Stimulated activated CD8-positive, alpha-beta memory T cell treated with anti-CD3 and anti-CD28 coated beads, Interleukin-15, amount 100 ng/mL, for 4 hours (primary cell): ENCODE data around the gene ARHGAP32.
"Not testable (repeated sequence)": the region's sequence is repeated elsewhere in the genome, so short reads cannot be mapped to it uniquely, and the experiment has no call there.

Experiments
- DNase-seq, 2 donors: peaks; one replicate each; pipeline ENCODE4 v3.0.0-alpha.2; 2020; ENCODE audit warnings: low read depth in 2 of 2

Gene ARHGAP32

DNA sequence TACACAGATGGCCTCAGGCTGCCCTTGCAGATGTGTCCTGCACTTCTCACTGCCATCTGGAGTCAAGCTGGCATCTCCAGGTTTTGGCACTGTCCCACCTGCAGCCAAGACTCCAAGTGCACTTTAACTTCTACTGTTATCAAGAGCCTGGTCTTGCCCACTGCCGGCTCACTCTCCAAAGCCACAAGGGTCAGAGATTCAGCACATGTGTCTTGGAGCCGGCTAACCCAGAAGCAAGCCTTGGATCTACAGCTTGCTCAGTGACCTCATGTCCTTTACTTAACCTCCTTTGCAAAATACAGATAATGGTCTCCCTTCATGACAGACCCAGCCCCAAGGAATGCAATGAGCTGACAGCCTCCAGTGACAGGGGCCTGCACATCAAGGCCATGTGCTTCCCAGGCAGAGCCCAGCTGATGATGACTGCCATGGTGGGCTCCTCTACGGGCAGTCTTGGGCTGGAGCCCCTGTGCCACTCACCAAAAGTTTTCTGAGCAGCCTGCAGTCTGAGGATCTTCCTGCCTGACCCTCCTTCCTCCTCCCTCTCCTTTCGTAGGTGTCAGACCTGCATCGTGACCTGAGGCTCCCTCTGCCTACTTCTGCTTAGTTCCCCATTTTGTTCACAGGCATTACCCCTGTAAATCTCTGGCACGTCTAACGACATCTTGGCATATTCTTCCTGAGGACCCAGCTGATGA is 258.5 kb downstream of the ARHGAP32 start:
- no peak for DNase-seq

DNA sequence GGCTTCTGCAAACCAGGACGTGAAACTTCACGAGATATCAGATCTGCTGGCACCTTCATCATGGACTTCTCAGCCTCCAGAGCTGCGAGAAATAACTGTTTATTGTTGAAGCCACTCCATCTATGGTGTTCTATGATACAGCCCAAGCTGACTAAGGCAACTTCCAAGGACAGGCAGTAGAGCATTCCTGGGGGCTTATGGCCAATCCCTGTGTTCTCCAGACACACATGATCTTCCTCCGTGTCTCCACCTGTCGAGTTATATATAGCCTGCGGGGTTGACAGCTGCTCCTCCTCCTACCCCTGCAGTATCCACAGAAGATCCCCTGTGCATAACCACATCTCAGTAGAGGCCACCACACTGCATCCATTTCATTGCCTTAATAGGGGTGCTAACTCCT is 260.5 kb downstream of the ARHGAP32 start:
- DNase-seq: no peak

GRCh38 chr11:128931066-128931465 is 261.1 kb downstream of the ARHGAP32 start:
- no peak for DNase-seq

- DNase-seq: no peak
Observed at GRCh38 chr11:128929991-128930390, 262.1 kb downstream of the ARHGAP32 start.

DNA sequence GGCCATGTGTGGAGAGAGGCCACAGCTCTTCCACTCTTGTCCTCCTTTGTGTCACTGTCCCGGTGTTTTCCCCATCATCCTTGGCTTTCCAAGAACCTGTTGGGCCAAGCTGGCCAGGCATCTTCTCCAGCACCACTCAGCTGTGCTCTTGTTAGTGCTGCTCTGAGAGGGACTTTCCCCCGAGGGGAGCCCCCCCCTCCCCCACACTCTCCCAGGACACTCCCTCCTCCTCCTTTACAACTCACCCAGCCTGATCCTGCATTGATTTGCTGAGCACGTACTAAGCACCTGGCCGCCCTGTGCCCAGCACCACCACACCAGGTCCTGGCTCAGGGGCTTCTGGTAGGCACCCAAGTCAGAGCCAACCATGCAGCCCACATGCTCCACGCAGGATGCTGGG is 262.7 kb downstream of the ARHGAP32 start:
- DNase-seq: no peak

GRCh38 chr11:128928400-128928799 is 263.7 kb downstream of the ARHGAP32 start:
- DNase-seq: no peak

- DNase-seq: no peak
Observed at GRCh38 chr11:128927683-128928336, 264.3 kb downstream of the ARHGAP32 start.

DNA sequence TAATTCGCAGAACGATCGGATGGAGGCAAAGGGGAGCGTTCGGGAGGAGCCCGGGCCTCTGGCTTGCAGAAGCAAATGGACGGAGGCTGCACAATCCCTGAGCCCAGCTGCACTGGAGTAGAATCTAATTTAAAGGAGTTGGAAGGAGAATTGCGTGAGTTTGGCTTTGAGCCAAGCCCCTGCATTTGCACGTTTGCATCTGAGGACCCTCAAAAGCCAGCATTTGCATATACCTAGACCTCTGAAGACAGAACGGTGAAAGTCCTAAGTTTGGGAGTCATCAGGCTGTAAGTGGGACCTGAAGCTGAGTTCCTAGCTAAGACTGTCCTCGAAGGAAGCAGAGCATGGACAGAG is 265.0 kb downstream of the ARHGAP32 start:
- DNase-seq: no peak

DNA sequence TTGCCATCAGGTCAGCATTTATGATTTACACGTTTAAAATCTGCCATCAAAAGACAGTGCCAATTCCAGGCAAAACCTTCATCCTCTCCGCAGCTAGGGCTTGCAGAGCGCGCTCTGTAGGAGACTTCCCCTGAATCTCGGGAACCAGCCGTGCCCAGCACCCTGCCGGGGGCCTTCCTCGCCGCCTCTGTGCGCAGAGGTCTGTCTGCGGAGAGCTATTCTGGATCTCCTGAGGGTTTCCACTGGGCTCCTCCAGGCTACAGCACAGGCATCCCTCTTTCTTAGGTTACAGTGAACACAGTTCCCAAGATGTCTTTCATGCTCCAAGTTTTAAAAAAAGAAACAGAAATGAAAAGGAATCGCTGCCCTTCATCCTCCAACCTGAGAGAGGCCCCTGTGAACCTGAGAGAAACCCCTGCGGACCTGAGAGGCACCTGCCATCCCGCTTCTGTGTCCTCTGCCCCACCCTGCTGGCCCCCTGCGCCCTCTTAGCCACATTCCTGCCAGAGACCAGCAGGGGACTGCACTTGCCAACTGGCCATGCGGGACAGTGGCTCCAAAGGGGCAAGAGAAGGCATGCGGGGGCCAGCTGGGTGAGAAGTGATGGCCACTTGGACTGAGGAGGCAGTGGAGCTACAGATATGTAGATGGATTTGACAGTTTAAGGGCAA is 265.6 kb downstream of the ARHGAP32 start:
- DNase-seq: no peak

GRCh38 chr11:128926000-128926399 is 266.1 kb downstream of the ARHGAP32 start:
- DNase-seq: no peak

GRCh38 chr11:128925250-128925600 is 266.9 kb downstream of the ARHGAP32 start:
- DNase-seq: no peak

DNA sequence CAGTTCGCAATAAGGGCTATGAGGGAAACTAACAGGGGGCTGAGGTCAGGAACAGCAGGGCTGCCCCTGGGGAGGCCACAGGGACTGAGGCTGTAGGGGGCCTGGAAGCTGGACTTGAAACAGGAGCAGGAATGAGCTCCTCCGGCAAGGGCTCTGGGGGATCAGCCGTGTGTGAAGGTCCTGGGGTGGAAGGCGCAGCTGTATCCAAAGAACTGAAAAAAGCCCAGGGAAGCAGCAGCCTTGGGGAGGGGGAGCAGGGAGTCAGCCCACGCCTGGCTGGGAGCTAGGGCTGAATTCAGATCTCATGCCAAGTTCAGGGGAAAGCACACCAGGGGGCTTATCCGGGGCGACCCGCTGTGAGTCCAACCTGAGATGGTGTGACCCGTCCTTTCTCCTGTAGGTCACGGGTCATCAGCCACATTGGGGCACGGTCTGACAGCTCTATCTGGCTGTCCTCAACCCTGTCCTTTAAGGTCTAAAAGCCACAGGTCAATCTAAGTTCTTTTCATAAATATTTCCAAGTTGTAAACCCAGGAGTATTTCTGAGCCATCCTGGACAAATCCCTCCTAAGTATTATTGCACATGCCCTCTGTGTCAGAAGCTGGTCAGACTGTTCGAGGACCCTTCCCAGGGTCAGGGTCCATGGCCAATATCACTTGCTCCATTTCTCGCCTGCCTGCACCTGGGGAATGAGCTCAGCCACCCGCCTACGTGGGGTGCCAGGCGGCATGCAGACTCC is 267.4 kb downstream of the ARHGAP32 start:
- no peak for DNase-seq

DNA sequence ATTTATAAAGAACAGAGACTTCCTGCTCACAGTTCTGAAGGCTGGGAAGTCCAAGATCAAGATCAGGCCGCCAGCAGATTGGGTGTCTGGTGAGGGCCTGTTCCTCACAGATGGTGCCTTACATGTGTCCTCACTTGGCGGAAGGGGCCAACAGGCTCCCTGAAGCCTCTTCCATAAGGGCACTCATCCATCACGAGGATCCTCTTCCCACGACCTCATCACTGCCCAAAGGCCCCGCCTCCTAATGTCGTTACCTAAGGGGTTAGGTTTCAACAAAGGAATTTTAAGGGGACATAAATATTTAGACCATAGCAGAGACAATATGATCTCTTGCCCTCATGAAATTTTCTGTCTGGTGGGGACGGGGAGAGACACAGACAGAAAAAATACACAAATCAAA is 268.0 kb downstream of the ARHGAP32 start:
- DNase-seq: no peak

GRCh38 chr11:128921793-128922192 is 270.3 kb downstream of the ARHGAP32 start:
- no peak for DNase-seq

- no peak for DNase-seq
Observed at GRCh38 chr11:128920666-128921065, 271.5 kb downstream of the ARHGAP32 start.

GRCh38 chr11:128919635-128920034 is 272.5 kb downstream of the ARHGAP32 start:
- not testable (repeated sequence) for DNase-seq

DNA sequence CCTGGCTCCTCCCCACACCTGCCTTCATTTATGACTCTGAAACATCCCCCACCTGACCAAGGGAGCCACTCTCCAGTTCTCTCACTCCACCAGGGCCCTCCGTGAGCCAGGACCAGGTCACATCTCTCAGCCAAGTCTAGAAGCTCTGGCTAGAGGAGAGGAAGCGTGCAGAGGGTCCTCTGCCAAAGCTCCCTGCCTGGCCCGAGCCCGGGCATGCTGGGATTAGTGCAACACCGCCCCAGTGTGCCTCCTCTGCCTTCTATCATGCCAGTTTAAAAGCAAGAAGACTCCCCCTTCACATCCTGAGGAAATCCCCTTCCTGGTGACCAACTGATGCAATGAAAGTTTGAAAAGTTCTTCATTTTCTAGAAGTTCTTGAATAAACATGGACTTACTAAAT is 272.9 kb downstream of the ARHGAP32 start:
- no peak for DNase-seq

DNA sequence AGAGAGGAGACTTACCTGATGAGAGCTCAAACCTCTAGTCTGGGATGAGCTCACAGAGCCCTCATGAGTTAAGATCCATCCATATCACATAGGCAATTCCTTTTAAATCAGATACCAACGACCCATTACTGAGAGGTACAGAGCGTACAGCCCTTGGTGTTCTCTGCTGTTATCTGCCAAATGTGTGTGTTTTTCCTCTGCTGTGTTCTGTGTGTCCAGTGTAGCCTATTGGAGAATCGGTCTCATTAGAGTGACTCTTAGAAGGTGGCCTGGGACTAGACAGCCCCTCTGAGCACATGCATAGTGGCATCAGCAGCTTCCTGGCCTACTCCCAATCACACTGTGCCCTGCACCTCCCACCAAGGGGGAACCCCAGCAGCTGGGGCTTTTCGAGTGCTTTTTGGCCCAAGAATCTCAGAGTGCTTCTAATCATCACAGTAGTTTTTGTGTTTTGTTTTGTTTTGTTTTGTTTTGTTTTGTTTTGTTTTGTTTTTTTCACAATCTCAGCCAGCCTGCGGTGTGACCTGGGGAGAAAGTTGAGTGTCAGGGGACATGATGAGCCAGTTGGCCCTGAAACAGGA is 274.9 kb downstream of the ARHGAP32 start:
- DNase-seq: no peak

DNA sequence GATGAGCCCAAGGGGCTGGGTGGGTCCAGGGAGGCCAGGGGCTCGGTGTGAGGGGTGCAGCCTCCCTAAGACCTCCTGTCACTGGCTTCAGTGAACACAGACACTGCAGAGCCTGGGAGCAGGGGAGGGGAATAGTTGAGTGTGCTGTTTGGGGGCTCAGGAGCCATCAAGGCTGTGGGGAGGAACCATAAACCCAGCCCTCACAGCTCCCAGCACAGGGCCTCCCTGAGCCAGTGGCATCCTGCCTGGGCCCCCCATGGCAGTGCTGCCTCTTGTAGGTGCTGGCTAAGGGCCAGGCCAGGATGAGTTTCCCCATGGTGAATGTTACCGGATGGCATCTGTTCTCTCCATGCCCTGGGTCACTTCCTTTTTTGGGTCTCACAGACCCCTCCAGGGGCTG is 275.4 kb downstream of the ARHGAP32 start:
- no peak for DNase-seq

DNA sequence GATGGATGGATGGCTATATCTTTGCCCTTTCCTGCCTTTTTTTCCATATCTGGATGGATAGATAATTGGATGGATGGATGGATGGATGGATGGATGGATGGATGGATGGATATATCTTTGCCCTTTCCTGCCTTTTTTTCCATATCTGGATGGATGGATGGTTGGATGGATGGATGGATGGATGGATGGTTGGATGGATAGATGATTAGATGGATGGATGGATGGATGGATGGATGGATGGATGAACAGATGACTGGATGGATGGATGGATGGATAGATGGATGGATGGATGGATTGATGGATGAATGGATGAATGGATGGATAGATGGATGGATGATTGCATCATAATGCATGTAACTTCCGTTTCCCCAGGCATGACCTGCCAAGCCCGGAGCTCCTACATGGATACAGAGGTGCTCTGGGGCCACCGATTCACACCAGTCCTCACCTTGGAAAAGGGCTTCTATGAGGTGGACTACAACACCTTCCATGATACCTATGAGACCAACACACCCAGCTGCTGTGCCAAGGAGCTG is 276.0 kb downstream of the ARHGAP32 start:
- DNase-seq: no peak

DNA sequence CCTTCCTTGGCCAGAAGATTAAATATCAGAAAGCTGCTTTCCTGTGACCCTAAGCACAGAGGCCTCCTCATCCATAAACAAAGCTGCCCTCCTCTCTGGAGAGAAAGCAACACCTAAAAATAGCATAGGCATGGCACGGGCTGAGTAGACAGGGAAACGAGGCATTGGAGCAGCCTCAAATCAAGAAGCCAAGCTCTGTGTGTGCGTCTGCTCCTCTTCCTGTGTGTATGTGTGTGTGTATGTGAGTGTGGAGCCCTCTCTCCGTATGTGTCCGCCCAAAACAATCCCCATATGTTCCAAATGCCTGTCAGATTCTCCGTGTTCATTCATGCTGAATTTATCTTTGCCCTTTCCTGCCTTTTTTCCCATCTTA is 277.0 kb downstream of the ARHGAP32 start:
- DNase-seq: no peak
